GM13976 (cell line): ENCODE results near the gene NDUFB2.
"Not testable (repeated sequence)": the region's sequence is repeated elsewhere in the genome, so short reads cannot be mapped to it uniquely, and the experiment has no call there.

ENCODE experiments used
- DNase-seq: peaks from one replicate; pipeline ENCODE4 v3.0.0; 2012; ENCODE audit warnings: low spot score
- in situ Hi-C: fragments of 300-500 bp; cut with MboI; formaldehyde crosslinking; loops from one replicate; pipeline ENCODE4 v1.12.0; 2022; ENCODE audit warnings: low sequenced_read_pairs, mixed read lengths, inconsistent platforms; ENCODE audit not compliant: unreplicated experiment
- TF ChIP-seq, protein P1 (sequence below): IDR thresholded peaks from 2 replicates; pipeline ENCODE4 v1.5.1; 2012; ENCODE audit warnings: borderline replicate concordance, mild to moderate bottlenecking; ENCODE audit not compliant: insufficient read depth; ENCODE audit errors: extremely low read depth, missing control alignments, control extremely low read depth

The NDUFB2 gene

DNA sequence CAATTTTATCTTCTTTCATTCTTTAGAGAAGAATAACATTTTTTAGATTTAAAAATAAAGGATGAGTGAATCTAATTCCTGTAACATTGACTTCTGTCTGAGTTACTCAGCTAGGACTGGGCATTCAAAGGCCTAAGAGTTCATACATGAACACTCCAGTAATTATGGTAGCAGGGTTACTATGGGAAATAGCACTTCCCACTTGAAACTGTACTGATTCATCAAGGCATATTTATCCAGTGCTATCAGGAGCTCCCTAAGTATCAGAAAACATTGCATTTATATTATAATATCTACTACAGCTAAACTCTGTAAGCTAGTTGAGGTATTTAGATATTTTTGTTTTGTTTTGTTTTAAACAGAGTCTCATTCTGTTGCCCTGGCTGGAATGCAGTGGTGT, 41.8 kb downstream of the NDUFB2 start:
- in situ Hi-C loops: no loop called here
- TF ChIP-seq, protein P1, sequence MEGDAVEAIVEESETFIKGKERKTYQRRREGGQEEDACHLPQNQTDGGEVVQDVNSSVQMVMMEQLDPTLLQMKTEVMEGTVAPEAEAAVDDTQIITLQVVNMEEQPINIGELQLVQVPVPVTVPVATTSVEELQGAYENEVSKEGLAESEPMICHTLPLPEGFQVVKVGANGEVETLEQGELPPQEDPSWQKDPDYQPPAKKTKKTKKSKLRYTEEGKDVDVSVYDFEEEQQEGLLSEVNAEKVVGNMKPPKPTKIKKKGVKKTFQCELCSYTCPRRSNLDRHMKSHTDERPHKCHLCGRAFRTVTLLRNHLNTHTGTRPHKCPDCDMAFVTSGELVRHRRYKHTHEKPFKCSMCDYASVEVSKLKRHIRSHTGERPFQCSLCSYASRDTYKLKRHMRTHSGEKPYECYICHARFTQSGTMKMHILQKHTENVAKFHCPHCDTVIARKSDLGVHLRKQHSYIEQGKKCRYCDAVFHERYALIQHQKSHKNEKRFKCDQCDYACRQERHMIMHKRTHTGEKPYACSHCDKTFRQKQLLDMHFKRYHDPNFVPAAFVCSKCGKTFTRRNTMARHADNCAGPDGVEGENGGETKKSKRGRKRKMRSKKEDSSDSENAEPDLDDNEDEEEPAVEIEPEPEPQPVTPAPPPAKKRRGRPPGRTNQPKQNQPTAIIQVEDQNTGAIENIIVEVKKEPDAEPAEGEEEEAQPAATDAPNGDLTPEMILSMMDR: no peak
- no peak for DNase-seq

DNA sequence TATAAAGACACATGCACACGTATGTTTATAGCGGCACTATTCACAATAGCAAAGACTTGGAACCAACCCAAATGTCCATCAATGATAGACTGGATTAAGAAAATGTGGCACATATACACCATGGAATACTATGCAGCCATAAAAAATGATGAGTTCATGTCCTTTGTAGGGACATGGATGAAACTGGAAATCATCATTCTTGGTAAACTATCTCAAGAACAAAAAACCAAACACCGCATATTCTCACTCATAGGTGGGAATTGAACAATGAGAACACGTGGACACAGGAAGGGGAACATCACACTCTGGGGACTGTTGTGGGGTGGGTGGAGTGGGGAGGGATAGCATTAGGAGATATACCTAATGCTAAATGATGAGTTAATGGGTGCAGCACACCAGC, 46.7 kb downstream of the NDUFB2 start:
- DNase-seq, in situ Hi-C loops: not testable (repeated sequence)

DNA sequence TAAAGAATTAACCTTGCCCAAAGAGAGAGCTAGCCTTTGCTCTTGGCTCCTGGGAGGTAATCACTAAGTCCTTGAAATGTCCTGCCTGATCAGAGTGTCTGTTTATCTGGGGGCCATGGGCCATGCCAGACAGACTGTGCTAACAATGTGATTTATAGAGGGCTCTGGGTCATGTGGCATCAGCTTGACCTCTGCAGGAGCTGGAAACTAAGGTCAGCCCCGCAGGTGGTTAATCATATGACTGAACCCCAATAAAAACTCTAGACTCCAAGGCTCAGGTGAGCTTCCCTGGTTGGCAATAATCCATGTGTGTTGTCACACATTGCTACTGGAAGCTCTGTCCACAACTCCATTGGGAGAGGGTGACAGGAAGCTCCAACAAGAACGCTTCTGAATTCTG, 47.5 kb downstream of the NDUFB2 start:
- in situ Hi-C loops: no loop called here
- TF ChIP-seq, protein P1: no peak
- DNase-seq: no peak

DNA sequence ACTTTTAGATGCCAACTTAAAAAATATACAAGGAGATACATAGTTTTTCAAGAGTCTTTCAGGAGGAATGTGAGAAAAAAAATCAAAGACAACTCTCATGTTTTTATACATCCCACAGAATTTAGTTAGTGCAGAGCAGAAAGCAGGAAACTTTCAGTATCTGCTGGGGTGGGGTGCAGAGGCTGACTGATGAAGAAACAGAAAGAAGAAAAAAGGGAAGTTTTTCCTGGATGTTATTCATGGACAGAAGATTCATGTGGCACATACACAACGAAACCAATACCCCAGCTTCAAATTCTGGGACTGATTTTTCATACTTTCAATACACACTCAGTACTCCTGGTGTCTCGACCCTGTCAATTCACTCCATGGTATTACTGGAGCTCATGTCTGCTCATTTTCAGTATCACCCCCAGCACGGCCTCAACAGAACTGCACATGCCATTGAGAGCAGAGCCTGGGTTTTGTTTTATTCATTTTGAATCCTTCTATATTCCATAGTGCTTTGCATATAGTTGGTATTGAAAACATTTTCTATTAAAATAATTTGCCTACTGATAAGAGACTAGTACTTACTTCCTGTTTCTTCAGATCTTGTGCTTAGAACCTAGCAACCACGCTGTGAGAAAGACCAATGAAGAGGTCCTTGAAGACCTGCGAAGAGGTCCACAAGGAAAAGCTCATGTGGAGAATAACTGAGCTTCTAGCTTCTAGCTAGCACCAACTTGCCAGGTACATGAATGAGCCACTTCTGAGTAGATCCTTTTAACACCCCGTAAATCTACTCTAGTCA, 49.0 kb downstream of the NDUFB2 start:
- DNase-seq: no peak
- in situ Hi-C loops: no loop called here
- TF ChIP-seq, protein P1: no peak

DNA sequence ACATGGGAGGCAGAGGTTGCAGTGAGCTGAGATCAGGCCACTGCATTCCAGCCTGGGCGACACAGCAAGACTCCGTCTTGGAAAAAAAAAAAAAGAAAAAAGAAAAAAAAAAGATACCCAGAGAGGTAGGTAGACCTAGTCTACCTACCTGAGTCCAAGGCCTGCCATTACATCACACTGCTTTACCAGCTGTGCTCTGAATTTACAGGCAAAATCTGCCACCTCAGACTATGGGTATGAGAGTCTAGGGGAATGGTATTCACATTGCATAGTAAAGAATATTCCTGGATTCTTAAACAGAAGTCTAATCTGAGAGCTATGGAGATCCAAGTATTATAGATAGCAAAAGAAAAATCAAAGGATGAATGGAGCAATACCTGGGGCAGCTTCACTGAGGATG, 50.2 kb downstream of the NDUFB2 start:
- no peak for DNase-seq
- TF ChIP-seq, protein P1: no peak
- in situ Hi-C loops: no loop called here

DNA sequence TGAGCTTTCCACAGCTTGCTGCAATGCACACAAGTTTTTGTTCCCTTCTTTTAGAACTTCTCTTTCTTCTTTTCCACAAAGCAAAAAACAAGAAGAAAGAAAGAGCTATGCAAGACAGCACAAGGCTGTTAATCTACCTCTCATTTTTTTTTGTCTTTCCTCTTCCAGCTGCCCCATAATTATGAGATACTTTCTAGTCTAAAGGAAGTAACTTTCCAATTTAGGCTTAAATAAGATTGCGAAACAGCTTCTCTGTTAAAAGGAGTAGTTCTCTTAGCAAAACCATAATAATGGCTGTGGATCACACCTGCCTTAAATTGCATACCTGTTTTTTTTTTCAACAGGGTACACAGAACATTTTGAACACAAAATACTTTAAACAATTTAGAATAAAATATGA, 56.0 kb downstream of the NDUFB2 start:
- in situ Hi-C loops: no loop called here
- TF ChIP-seq, protein P1: no peak
- no peak for DNase-seq

DNA sequence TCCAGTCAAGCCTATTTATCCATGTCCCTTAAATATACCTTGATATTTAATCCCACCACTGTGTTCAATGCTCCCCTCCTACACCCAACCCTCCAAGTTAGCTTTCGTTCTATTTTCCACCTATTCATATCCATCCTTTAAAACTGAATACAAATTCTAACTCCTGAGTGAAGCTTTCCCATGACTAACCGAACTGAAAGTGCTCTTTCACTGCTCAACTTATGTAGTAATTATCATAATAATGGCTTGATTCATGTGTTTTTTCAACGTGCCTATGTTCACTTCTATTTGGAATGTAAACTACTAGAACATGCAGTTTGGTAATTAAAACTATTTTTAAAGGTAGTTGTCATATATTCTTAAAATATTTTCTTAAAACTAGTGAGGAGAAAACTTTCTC, 58.0 kb downstream of the NDUFB2 start:
- TF ChIP-seq, protein P1: no peak
- no peak for DNase-seq
- in situ Hi-C loops: no loop called here
